GM12891 (cell line): Measurements from ENCODE around the gene TRPC6.

Source experiments
- PAX5 ChIP-seq: IDR thresholded peaks from 2 replicates; pipeline ENCODE4 v1.6.1; 2011; ENCODE audit warnings: low read length, moderate library complexity, mild to moderate bottlenecking; ENCODE audit not compliant: insufficient read depth, severe bottlenecking
- POLR2A ChIP-seq: IDR thresholded peaks from 2 replicates; pipeline ENCODE4 v1.6.1; 2011; ENCODE audit warnings: low read depth, low read length, control low read depth
- POLR2AphosphoS5 ChIP-seq: IDR thresholded peaks from 2 replicates; pipeline ENCODE4 v1.6.1; 2011; ENCODE audit warnings: low read depth, low read length, control low read depth
- SPI1 ChIP-seq: IDR thresholded peaks from 2 replicates; pipeline ENCODE4 v1.6.1; 2011; ENCODE audit warnings: low read depth, low read length, control low read depth
- TAF1 ChIP-seq: IDR thresholded peaks from 2 replicates; pipeline ENCODE4 v1.6.1; 2011; ENCODE audit warnings: low read depth, low read length, control low read depth

GRCh38 chr11:101442936-101443521 is 140.8 kb downstream of the TRPC6 start:
- TF ChIP-seq POLR2A (no peak), TAF1 (no peak), POLR2AphosphoS5 (no peak), SPI1 (no peak), PAX5 (no peak)
